GM23338 (cell line): Measurements from ENCODE around the gene UGT1A3. TPM values are rescaled to one million over a fixed set of nuclear protein-coding genes. Genes with fewer than 3 reads are reported as not detected.

ENCODE experiments used
- ATAC-seq: fragments of 200-7000 bp; cut with Tn5 transposase; 3 replicates; pipeline ENCODE4 v1.9.1; 2020
- DNase-seq: peaks from one replicate; pipeline ENCODE4 v3.0.0-alpha.2; 2015; ENCODE audit warnings: low spot score
- H2AFZ ChIP-seq: fragments of 200-600 bp; sonication (generic); 2 replicates; pipeline ENCODE4 v1.8.0; 2016; ENCODE audit warnings: antibody characterized with exemption, mild to moderate bottlenecking, moderate library complexity
- H3F3A ChIP-seq: fragments of 200-600 bp; sonication (generic); replicated peaks from 2 replicates; pipeline ENCODE4 v1.8.0; 2017; ENCODE audit warnings: antibody characterized with exemption, mixed run types, low read depth
- H3K27ac ChIP-seq: fragments of 200-600 bp; sonication (generic); 2 replicates; pipeline ENCODE4 v1.6.1; 2016; ENCODE audit warnings: low read depth
- H3K27me3 ChIP-seq: fragments of 200-600 bp; sonication (generic); 2 replicates; pipeline ENCODE4 v1.8.0; 2016; ENCODE audit warnings: mild to moderate bottlenecking, mixed run types, moderate library complexity; ENCODE audit not compliant: insufficient read depth
- H3K36me3 ChIP-seq: fragments of 200-600 bp; sonication (generic); 2 replicates; pipeline ENCODE4 v1.8.0; 2016; ENCODE audit warnings: mild to moderate bottlenecking; ENCODE audit not compliant: insufficient read depth
- H3K4me1 ChIP-seq: fragments of 200-600 bp; sonication (generic); 2 replicates; pipeline ENCODE4 v1.8.0; 2016; ENCODE audit warnings: mild to moderate bottlenecking, moderate library complexity; ENCODE audit not compliant: insufficient read depth
- H3K4me2 ChIP-seq: fragments of 200-600 bp; sonication (generic); 2 replicates; pipeline ENCODE4 v1.7.1; 2017; ENCODE audit warnings: mixed run types
- H3K4me3 ChIP-seq: fragments of 200-600 bp; sonication (generic); 2 replicates; pipeline ENCODE4 v1.6.1; 2016; ENCODE audit warnings: mixed run types
- H3K79me2 ChIP-seq: fragments of 200-600 bp; sonication (generic); replicated peaks from 2 replicates; pipeline ENCODE4 v1.8.0; 2017; ENCODE audit warnings: mild to moderate bottlenecking; ENCODE audit not compliant: insufficient read depth
- H3K9me2 ChIP-seq: fragments of 200-600 bp; sonication (generic); 2 replicates; pipeline ENCODE4 v1.8.0; 2017; ENCODE audit not compliant: insufficient read depth
- H4K20me1 ChIP-seq: fragments of 200-600 bp; sonication (generic); replicated peaks from 2 replicates; pipeline ENCODE4 v1.8.0; 2017; ENCODE audit warnings: mild to moderate bottlenecking; ENCODE audit not compliant: insufficient read depth
- H3K27ac Mint-ChIP-seq: 2 replicates; pipeline ENCODE4 v1.8.0; 2020; ENCODE audit warnings: inconsistent platforms, mild to moderate bottlenecking, moderate library complexity, mixed read lengths
- H3K27me3 Mint-ChIP-seq: 3 replicates; pipeline ENCODE4 v1.8.0; 2022; ENCODE audit warnings: low read depth, mild to moderate bottlenecking, moderate library complexity, mixed read lengths, inconsistent platforms; ENCODE audit not compliant: insufficient read depth, poor library complexity
- H3K36me3 Mint-ChIP-seq: 3 replicates; pipeline ENCODE4 v1.8.0; 2021; ENCODE audit warnings: low read depth, mild to moderate bottlenecking, inconsistent platforms, moderate library complexity, mixed read lengths
- H3K4me1 Mint-ChIP-seq: 3 replicates; pipeline ENCODE4 v1.8.0; 2020; ENCODE audit warnings: mild to moderate bottlenecking, inconsistent platforms, mixed read lengths
- H3K4me3 Mint-ChIP-seq: 3 replicates; pipeline ENCODE4 v1.8.0; 2021; ENCODE audit warnings: moderate library complexity, mild to moderate bottlenecking, inconsistent platforms, mixed read lengths
- H3K9me3 Mint-ChIP-seq: 3 replicates; pipeline ENCODE4 v1.8.0; 2020; ENCODE audit warnings: moderate library complexity, mild to moderate bottlenecking, inconsistent platforms, mixed read lengths
- CREB1 ChIP-seq: fragments of 250-450 bp; sonication (Bioruptor Pico); IDR thresholded peaks from 2 replicates; pipeline ENCODE4 v1.5.0; 2020; ENCODE audit warnings: low read depth, mild to moderate bottlenecking, moderate library complexity
- EZH2 ChIP-seq: fragments of 200-600 bp; sonication (generic); IDR thresholded peaks from one replicate; pipeline ENCODE4 v1.8.0; 2017; ENCODE audit warnings: antibody characterized with exemption, mild to moderate bottlenecking, low read depth; ENCODE audit not compliant: unreplicated experiment
- EZH2phosphoT487 ChIP-seq: fragments of 200-600 bp; sonication (generic); IDR thresholded peaks from one replicate; pipeline ENCODE4 v1.8.1; 2018; ENCODE audit warnings: antibody characterized with exemption; ENCODE audit not compliant: unreplicated experiment
- JUNB ChIP-seq: IDR thresholded peaks from one replicate; pipeline ENCODE4 v1.6.1; 2016; ENCODE audit warnings: antibody characterized with exemption; ENCODE audit not compliant: unreplicated experiment
- NANOG ChIP-seq: IDR thresholded peaks from 2 replicates; pipeline ENCODE4 v1.6.1; 2016; ENCODE audit warnings: antibody characterized with exemption, borderline replicate concordance
- POLR2AphosphoS5 ChIP-seq: IDR thresholded peaks from 2 replicates; pipeline ENCODE4 v1.6.1; 2016; ENCODE audit warnings: antibody characterized with exemption, low read depth
- STAT1 ChIP-seq: IDR thresholded peaks from one replicate; pipeline ENCODE4 v1.6.1; 2016; ENCODE audit warnings: antibody characterized with exemption; ENCODE audit not compliant: unreplicated experiment
- ZNF114 ChIP-seq: fragments of 250-450 bp; sonication (Bioruptor Pico); IDR thresholded peaks from 2 replicates; pipeline ENCODE4 v1.5.0; 2020; ENCODE audit warnings: mild to moderate bottlenecking, moderate library complexity
- ZNF331 ChIP-seq: fragments of 250-450 bp; sonication (Bioruptor Pico); IDR thresholded peaks from 2 replicates; pipeline ENCODE4 v1.5.0; 2020; ENCODE audit warnings: low read depth, mild to moderate bottlenecking, moderate library complexity
- polyA plus RNA-seq: library from polyadenylated mRNA; unstranded; fragments of >200 nt; fragmentation: Nextera tagmentation; extraction: Ambion mirVana; gene quantifications from 2 replicates; pipeline ENCODE4 v1.2.1, GENCODE V29; 2016
- total RNA-seq: library from RNA; depleted of rRNA; stranded (reverse); fragments of >200 nt; shearing (Covaris generic); gene quantifications from 2 replicates; pipeline ENCODE4 v1.2.3, GENCODE V29; 2014
- TF ChIP-seq, protein P1 (sequence below): fragments of 250-450 bp; sonication (Bioruptor Pico); IDR thresholded peaks from 2 replicates; pipeline ENCODE4 v1.5.0; 2020; ENCODE audit warnings: mild to moderate bottlenecking, moderate library complexity
- TF ChIP-seq, protein P2 (sequence below), 2 experiments: fragments of 200-600 bp in 1 of 2; sonication (generic) in 1 of 2; conservative IDR thresholded peaks; 2 replicates each; pipeline versions ENCODE4 v1.5.1 to v1.6.1; 2016 to 2017; ENCODE audit warnings: antibody characterized with exemption in 2 of 2, low read depth in 2 of 2, mild to moderate bottlenecking in 2 of 2, moderate library complexity in 1 of 2
- TF ChIP-seq, protein P3 (sequence below): IDR thresholded peaks from one replicate; pipeline ENCODE4 v1.6.1; 2018; ENCODE audit warnings: antibody characterized with exemption; ENCODE audit not compliant: unreplicated experiment
- TF ChIP-seq, protein P4 (sequence below): IDR thresholded peaks from 2 replicates; pipeline ENCODE4 v1.6.1; 2016; ENCODE audit warnings: antibody characterized with exemption

Gene UGT1A3
- total and polyA plus RNA-seq, 2 experiments from 2014 or later = not detected

DNA sequence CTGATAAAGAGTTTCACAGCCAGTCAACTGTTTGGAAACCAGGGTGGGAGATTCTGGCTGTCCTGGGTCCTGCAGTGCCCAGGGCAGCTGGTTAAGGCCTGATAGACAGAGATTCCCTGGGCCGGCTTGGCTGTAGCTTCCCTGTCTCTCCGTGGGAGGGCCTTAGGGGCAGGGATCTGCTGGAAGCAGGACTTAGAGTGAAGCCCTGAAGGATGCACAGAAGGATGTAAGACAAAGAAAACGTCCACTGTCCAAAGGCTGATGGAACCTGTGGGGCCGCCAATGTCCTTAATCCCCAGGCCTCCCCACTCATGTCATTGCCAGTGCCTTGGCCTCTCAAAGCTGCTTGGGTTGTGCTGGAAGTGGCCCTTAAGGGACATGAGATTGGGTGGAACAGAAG, 82.2 kb downstream of the UGT1A3 start:
- Histone ChIP-seq H2AFZ (no peak overlapping the region), H3K79me2 (no peaks in the 10 kb centered on the region), H3K36me3 (no peaks in the 10 kb centered on the region), H3K27me3 (no peaks in the 10 kb centered on the region), H3K9me2 (peaks cover 6% of the 10 kb centered on the region), H4K20me1 (no peaks in the 10 kb centered on the region), H3F3A (no peaks in the 10 kb centered on the region), H3K27ac (no peak overlapping the region), H3K4me3 (no peak overlapping the region), H3K4me2 (no peak overlapping the region), H3K4me1 (no peaks in the 10 kb centered on the region)
- no peaks in the 10 kb centered on the region for H3K36me3 Mint-ChIP-seq
- H3K9me3 Mint-ChIP-seq = peaks cover 5% of the 10 kb centered on the region; the same call in 2 of the 3 replicates
- no peaks in the 10 kb centered on the region for H3K4me1 Mint-ChIP-seq
- DNase-seq (no peak), ATAC-seq (no peak)
- TF ChIP-seq, protein P1, sequence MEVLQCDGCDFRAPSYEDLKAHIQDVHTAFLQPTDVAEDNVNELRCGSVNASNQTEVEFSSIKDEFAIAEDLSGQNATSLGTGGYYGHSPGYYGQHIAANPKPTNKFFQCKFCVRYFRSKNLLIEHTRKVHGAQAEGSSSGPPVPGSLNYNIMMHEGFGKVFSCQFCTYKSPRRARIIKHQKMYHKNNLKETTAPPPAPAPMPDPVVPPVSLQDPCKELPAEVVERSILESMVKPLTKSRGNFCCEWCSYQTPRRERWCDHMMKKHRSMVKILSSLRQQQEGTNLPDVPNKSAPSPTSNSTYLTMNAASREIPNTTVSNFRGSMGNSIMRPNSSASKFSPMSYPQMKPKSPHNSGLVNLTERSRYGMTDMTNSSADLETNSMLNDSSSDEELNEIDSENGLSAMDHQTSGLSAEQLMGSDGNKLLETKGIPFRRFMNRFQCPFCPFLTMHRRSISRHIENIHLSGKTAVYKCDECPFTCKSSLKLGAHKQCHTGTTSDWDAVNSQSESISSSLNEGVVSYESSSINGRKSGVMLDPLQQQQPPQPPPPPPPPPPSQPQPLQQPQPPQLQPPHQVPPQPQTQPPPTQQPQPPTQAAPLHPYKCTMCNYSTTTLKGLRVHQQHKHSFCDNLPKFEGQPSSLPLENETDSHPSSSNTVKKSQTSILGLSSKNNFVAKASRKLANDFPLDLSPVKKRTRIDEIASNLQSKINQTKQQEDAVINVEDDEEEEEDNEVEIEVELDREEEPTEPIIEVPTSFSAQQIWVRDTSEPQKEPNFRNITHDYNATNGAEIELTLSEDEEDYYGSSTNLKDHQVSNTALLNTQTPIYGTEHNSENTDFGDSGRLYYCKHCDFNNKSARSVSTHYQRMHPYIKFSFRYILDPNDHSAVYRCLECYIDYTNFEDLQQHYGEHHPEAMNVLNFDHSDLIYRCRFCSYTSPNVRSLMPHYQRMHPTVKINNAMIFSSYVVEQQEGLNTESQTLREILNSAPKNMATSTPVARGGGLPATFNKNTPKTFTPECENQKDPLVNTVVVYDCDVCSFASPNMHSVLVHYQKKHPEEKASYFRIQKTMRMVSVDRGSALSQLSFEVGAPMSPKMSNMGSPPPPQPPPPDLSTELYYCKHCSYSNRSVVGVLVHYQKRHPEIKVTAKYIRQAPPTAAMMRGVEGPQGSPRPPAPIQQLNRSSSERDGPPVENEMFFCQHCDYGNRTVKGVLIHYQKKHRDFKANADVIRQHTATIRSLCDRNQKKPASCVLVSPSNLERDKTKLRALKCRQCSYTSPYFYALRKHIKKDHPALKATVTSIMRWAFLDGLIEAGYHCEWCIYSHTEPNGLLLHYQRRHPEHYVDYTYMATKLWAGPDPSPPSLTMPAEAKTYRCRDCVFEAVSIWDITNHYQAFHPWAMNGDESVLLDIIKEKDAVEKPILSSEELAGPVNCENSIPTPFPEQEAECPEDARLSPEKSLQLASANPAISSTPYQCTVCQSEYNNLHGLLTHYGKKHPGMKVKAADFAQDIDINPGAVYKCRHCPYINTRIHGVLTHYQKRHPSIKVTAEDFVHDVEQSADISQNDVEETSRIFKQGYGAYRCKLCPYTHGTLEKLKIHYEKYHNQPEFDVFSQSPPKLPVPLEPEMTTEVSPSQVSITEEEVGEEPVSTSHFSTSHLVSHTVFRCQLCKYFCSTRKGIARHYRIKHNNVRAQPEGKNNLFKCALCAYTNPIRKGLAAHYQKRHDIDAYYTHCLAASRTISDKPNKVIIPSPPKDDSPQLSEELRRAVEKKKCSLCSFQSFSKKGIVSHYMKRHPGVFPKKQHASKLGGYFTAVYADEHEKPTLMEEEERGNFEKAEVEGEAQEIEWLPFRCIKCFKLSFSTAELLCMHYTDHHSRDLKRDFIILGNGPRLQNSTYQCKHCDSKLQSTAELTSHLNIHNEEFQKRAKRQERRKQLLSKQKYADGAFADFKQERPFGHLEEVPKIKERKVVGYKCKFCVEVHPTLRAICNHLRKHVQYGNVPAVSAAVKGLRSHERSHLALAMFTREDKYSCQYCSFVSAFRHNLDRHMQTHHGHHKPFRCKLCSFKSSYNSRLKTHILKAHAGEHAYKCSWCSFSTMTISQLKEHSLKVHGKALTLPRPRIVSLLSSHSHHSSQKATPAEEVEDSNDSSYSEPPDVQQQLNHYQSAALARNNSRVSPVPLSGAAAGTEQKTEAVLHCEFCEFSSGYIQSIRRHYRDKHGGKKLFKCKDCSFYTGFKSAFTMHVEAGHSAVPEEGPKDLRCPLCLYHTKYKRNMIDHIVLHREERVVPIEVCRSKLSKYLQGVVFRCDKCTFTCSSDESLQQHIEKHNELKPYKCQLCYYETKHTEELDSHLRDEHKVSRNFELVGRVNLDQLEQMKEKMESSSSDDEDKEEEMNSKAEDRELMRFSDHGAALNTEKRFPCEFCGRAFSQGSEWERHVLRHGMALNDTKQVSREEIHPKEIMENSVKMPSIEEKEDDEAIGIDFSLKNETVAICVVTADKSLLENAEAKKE (CRISPR knock-in tag) = no peak
- TF ChIP-seq, protein P2, sequence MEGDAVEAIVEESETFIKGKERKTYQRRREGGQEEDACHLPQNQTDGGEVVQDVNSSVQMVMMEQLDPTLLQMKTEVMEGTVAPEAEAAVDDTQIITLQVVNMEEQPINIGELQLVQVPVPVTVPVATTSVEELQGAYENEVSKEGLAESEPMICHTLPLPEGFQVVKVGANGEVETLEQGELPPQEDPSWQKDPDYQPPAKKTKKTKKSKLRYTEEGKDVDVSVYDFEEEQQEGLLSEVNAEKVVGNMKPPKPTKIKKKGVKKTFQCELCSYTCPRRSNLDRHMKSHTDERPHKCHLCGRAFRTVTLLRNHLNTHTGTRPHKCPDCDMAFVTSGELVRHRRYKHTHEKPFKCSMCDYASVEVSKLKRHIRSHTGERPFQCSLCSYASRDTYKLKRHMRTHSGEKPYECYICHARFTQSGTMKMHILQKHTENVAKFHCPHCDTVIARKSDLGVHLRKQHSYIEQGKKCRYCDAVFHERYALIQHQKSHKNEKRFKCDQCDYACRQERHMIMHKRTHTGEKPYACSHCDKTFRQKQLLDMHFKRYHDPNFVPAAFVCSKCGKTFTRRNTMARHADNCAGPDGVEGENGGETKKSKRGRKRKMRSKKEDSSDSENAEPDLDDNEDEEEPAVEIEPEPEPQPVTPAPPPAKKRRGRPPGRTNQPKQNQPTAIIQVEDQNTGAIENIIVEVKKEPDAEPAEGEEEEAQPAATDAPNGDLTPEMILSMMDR (conservative IDR thresholded peaks at IDR 0.05; ENCODE audit: low read depth in 2 of 2) = no peak
- TF ChIP-seq CREB1 (CRISPR knock-in tag) = no peak
- no peak for TF ChIP-seq NANOG
- no peak for TF ChIP-seq ZNF331 (CRISPR knock-in tag)
- no peak for TF ChIP-seq EZH2phosphoT487
- no peak for TF ChIP-seq EZH2
- TF ChIP-seq, protein P3, sequence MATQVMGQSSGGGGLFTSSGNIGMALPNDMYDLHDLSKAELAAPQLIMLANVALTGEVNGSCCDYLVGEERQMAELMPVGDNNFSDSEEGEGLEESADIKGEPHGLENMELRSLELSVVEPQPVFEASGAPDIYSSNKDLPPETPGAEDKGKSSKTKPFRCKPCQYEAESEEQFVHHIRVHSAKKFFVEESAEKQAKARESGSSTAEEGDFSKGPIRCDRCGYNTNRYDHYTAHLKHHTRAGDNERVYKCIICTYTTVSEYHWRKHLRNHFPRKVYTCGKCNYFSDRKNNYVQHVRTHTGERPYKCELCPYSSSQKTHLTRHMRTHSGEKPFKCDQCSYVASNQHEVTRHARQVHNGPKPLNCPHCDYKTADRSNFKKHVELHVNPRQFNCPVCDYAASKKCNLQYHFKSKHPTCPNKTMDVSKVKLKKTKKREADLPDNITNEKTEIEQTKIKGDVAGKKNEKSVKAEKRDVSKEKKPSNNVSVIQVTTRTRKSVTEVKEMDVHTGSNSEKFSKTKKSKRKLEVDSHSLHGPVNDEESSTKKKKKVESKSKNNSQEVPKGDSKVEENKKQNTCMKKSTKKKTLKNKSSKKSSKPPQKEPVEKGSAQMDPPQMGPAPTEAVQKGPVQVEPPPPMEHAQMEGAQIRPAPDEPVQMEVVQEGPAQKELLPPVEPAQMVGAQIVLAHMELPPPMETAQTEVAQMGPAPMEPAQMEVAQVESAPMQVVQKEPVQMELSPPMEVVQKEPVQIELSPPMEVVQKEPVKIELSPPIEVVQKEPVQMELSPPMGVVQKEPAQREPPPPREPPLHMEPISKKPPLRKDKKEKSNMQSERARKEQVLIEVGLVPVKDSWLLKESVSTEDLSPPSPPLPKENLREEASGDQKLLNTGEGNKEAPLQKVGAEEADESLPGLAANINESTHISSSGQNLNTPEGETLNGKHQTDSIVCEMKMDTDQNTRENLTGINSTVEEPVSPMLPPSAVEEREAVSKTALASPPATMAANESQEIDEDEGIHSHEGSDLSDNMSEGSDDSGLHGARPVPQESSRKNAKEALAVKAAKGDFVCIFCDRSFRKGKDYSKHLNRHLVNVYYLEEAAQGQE = no peak
- TF ChIP-seq ZNF114 (CRISPR knock-in tag) = no peak
- no peak for TF ChIP-seq POLR2AphosphoS5
- no peak for TF ChIP-seq JUNB
- TF ChIP-seq STAT1 = no peak
- TF ChIP-seq, protein P4, sequence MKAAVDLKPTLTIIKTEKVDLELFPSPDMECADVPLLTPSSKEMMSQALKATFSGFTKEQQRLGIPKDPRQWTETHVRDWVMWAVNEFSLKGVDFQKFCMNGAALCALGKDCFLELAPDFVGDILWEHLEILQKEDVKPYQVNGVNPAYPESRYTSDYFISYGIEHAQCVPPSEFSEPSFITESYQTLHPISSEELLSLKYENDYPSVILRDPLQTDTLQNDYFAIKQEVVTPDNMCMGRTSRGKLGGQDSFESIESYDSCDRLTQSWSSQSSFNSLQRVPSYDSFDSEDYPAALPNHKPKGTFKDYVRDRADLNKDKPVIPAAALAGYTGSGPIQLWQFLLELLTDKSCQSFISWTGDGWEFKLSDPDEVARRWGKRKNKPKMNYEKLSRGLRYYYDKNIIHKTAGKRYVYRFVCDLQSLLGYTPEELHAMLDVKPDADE = no peak
- H3K27me3 Mint-ChIP-seq = peaks cover 2% of the 10 kb centered on the region
- H3K4me3 Mint-ChIP-seq = no peak overlapping the region
- H3K27ac Mint-ChIP-seq = no peak overlapping the region
